Adrenal gland (tissue), 12 donors: Measurements from ENCODE around the gene MRPL50. TPM values are rescaled to one million over a fixed set of nuclear protein-coding genes. Genes with fewer than 3 reads are reported as not detected.

Source experiments
- DNase-seq, 7 donors: peaks; one replicate each; pipeline ENCODE4 v3.0.0-alpha.2; 2019 to 2020
- H3K27ac ChIP-seq, 5 donors: fragments of 200-600 bp; sonication (generic) in 4 of 5; 1 replicate in 3 of 5; 2 replicates in 2 of 5; pipeline versions ENCODE4 v1.5.1 to v1.8.0; 2016 to 2020; ENCODE audit warnings: mild to moderate bottlenecking in 1 of 5
- H3K27me3 ChIP-seq: fragments of 200-600 bp; 2 replicates; pipeline ENCODE4 v1.8.0; 2021
- H3K36me3 ChIP-seq, 2 donors: fragments of 200-600 bp; replicated peaks in 1 of 2; 1 replicate in 1 of 2; 2 replicates in 1 of 2; pipeline versions ENCODE4 v1.5.1 to v1.8.0; 2018 to 2022
- H3K4me1 ChIP-seq, 2 donors: fragments of 200-600 bp; replicated peaks in 1 of 2; 1 replicate in 1 of 2; 2 replicates in 1 of 2; pipeline versions ENCODE4 v1.5.1 to v1.8.0; 2018 to 2021
- H3K4me3 ChIP-seq, 4 donors: fragments of 200-600 bp; sonication (generic) in 3 of 4; one replicate each; pipeline ENCODE4 v1.5.1; 2016 to 2018
- H3K9me3 ChIP-seq, 3 donors: fragments of 200-600 bp; sonication (generic) in 1 of 3; replicated peaks in 1 of 3; 1 replicate in 2 of 3; 2 replicates in 1 of 3; pipeline versions ENCODE4 v1.5.1 to v1.8.0; 2016 to 2021
- POLR2A ChIP-seq, 2 donors: fragments of 450-650 bp; IDR thresholded peaks; one replicate each; pipeline ENCODE4 v1.6.1; 2017; ENCODE audit warnings: antibody characterized with exemption in 2 of 2, mild to moderate bottlenecking in 2 of 2, moderate library complexity in 1 of 2
- WGBS, 4 donors: extraction: QIAGEN DNeasy Blood & Tissue Kit in 2 of 4; methylation state at CpG; one replicate each; pipeline versions ENCODE4 v1.1.5 to v1.1.7; 2013 to 2017; 5-methylcytosine and 5-hydroxymethylcytosine counted together
- intact Hi-C, 2 donors: fragments of 100-400 bp; cut with DNase I; formaldehyde crosslinking; loops; one replicate each; pipeline versions ENCODE4 v1.14.1 to v1.15.0; 2022 to 2023
- polyA plus RNA-seq, 3 donors: library from polyadenylated mRNA; stranded (reverse); fragments of 200-250 nt in 2 of 3; fragments of 350-450 nt in 1 of 3; fragmentation: Illumina TruSeq in 1 of 3; extraction: RNeasy Lipid Tissue Mini Kit (QIAGEN cat#74804) in 1 of 3; gene quantifications; one replicate each; pipeline ENCODE4 v1.2.3, GENCODE V29; 2013 to 2014
- total RNA-seq, 9 donors: library from RNA; depleted of rRNA in 4 of 9; stranded (reverse); fragments of >200 nt in 4 of 9; fragments of 120-200 nt in 1 of 9; fragmentation: NEBNext Ultra II Directional in 1 of 9; extraction: Animal tissue kit (Norgen Biotek cat#: 25700) in 1 of 9; gene quantifications; one replicate each; pipeline versions ENCODE4 v1.1.0 to v1.2.4, GENCODE V29; 2013 to 2023
- TF ChIP-seq, protein P1 (sequence below), 6 experiments: fragments of 450-650 bp in 4 of 6; fragments of 200-600 bp in 2 of 6; sonication (generic) in 1 of 6; IDR thresholded peaks; 1 replicate in 5 of 6; 2 replicates in 1 of 6; pipeline versions ENCODE4 v1.5.1 to v1.8.0; 2016 to 2021; ENCODE audit warnings: antibody characterized with exemption in 6 of 6, mild to moderate bottlenecking in 2 of 6, moderate library complexity in 1 of 6
- donor health status: healthy with polysubstance abuse.
- donor health status: Bipolar disorder and iron deficiency.
- donor health status: DM: yes; HTN: yes; CAD: no.
- donor health status: DM: no; HTN: no; CAD: no.
- donor health status: DM: no; HTN: no; CAD: no.
- donor health status: DM: yes; HTN: yes; CAD: no.

Gene MRPL50
- total and polyA plus RNA-seq, 12 donors, result 8.4 to 48.5 (median 15.9) TPM

DNA sequence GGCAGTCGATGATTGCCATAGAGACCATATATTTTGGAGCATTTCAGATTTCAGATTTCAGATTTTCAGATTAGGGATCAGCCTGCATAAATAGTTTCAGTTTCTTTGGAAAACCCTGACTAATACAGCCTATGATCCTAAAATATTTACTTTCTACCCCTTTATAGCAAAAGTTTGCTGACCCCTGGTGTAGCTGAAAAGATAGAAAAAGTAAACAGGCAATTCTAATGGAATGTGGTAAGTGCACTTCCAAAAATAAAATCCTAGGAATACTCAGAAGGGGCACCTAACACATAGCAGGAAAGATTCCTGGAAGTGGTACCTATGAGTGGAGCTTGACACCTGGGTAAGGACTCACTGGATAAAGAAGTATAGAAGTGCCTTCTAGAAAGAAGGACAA lies 48.1 kb downstream of the MRPL50 start:
- H3K36me3 ChIP-seq, result no peaks in the 10 kb centered on the region
- no peaks in the 10 kb centered on the region for H3K27me3 ChIP-seq
- no peaks in the 10 kb centered on the region for H3K9me3 ChIP-seq
- no peak for DNase-seq
- 87 to 98% (median 92%) methylated on average over 1 of the region's 1 CpG for WGBS, 4 donors
- intact Hi-C loops, result no loop called here
- TF ChIP-seq POLR2A (IDR thresholded peaks at IDR 0.05), result no peak
- TF ChIP-seq, protein P1, sequence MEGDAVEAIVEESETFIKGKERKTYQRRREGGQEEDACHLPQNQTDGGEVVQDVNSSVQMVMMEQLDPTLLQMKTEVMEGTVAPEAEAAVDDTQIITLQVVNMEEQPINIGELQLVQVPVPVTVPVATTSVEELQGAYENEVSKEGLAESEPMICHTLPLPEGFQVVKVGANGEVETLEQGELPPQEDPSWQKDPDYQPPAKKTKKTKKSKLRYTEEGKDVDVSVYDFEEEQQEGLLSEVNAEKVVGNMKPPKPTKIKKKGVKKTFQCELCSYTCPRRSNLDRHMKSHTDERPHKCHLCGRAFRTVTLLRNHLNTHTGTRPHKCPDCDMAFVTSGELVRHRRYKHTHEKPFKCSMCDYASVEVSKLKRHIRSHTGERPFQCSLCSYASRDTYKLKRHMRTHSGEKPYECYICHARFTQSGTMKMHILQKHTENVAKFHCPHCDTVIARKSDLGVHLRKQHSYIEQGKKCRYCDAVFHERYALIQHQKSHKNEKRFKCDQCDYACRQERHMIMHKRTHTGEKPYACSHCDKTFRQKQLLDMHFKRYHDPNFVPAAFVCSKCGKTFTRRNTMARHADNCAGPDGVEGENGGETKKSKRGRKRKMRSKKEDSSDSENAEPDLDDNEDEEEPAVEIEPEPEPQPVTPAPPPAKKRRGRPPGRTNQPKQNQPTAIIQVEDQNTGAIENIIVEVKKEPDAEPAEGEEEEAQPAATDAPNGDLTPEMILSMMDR (IDR thresholded peaks at IDR 0.05), result no peak
- H3K4me1 ChIP-seq, result no peaks in the 10 kb centered on the region
- no peak overlapping the region for H3K4me3 ChIP-seq
- H3K27ac ChIP-seq, result no peak overlapping the region

GRCh38 chr9:101342595-101342994 lies 55.8 kb downstream of the MRPL50 start:
- Histone ChIP-seq H3K36me3 (no peaks in the 10 kb centered on the region), H3K27ac (no peak overlapping the region), H3K4me1 (no peaks in the 10 kb centered on the region), H3K9me3 (no peaks in the 10 kb centered on the region), H3K4me3 (no peak overlapping the region), H3K27me3 (no peaks in the 10 kb centered on the region)
- TF ChIP-seq, protein P1 (IDR thresholded peaks at IDR 0.05), result no peak
- TF ChIP-seq POLR2A (IDR thresholded peaks at IDR 0.05), result no peak
- WGBS, 4 donors, result 25 to 35% (median 29%) methylated on average over 1 of the region's 1 CpG
- DNase-seq, result no peak
- intact Hi-C loops, result no loop called here

DNA sequence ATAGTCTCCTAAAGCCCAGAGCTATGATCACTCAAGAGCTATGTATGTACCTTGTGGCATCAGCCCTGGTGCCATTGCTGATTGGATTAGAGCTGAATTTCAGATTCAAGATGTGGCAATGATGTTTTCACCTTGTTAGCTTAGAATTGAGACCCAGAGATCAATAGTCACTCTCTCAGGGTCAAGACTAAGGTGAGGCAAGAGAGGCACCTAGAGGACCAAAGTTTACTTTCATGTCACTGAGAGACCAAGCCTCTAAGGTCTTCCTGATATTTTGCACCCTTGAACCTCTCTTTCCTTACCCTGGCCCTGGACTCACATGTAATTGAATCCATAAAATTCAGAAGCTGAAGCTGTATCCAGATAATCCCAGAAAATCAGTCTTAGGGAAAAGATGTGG lies 56.5 kb downstream of the MRPL50 start:
- H3K27ac ChIP-seq, result no peak overlapping the region
- H3K9me3 ChIP-seq, result no peaks in the 10 kb centered on the region
- no peak for DNase-seq
- no peak overlapping the region for H3K4me3 ChIP-seq
- intact Hi-C loops, result no loop called here
- no peaks in the 10 kb centered on the region for H3K36me3 ChIP-seq
- H3K4me1 ChIP-seq, result no peaks in the 10 kb centered on the region
- no peaks in the 10 kb centered on the region for H3K27me3 ChIP-seq
- TF ChIP-seq POLR2A (IDR thresholded peaks at IDR 0.05), result no peak
- TF ChIP-seq, protein P1 (IDR thresholded peaks at IDR 0.05), result no peak

Other genes with a start within 250 kb of the MRPL50 start
- under 1 TPM in 4 of 9 donors, not detected in 5; 0.11 to 0.55 (median 0.16) TPM for gene BAAT, start 13.6 kb downstream of the MRPL50 start, total RNA-seq
- under 1 TPM; 0.07 to 0.27 (median 0.16) TPM for gene BAAT, start 13.6 kb downstream of the MRPL50 start, polyA plus RNA-seq
- 10 to 100 TPM; 17.8 to 86.8 (median 35.2) TPM for gene ZNF189, start 233 bp upstream of the MRPL50 start, total RNA-seq
- gene ZNF189, start 233 bp upstream of the MRPL50 start, polyA plus RNA-seq, result 10 to 100 TPM; 24.8 to 52.4 (median 34.9) TPM
- 1 to 10 TPM in 7 of 9 donors, under 1 TPM in 2; 0.74 to 4.8 (median 2.0) TPM for gene ALDOB, start 37.2 kb upstream of the MRPL50 start, total RNA-seq
- gene ALDOB, start 37.2 kb upstream of the MRPL50 start, polyA plus RNA-seq, result 1 to 10 TPM; 2.1 to 6.3 (median 4.5) TPM
- 10 to 100 TPM; 19.8 to 46.8 (median 31.1) TPM for gene RNF20, start 135.2 kb upstream of the MRPL50 start, total RNA-seq
- 10 to 100 TPM; 13.5 to 43.3 (median 17.7) TPM for gene RNF20, start 135.2 kb upstream of the MRPL50 start, polyA plus RNA-seq
- gene PPP3R2, start 196.4 kb upstream of the MRPL50 start, total RNA-seq, result under 1 TPM in 1 of 9 donors, not detected in 8; 0.06 TPM
- gene PPP3R2, start 196.4 kb upstream of the MRPL50 start, polyA plus RNA-seq, result not detected